ENCODE results near the gene PAX2. TPM values are rescaled to one million over a fixed set of nuclear protein-coding genes. Genes with fewer than 3 reads are reported as not detected.

Gene PAX2
- total RNA-seq, 1 donor, result not detected

- H3K4me3 ChIP-seq (ENCODE audit: low read depth, low read length), result no peak overlapping the region
- no peak for TF ChIP-seq CTCF (IDR thresholded peaks at IDR 0.05; ENCODE audit: insufficient read depth, low read length)
- no peak for DNase-seq (ENCODE audit: low read depth)
Observed at GRCh38 chr10:100803492-100803891, 58.1 kb downstream of the PAX2 start.

- H3K4me3 ChIP-seq (ENCODE audit: low read depth, low read length), result no peak overlapping the region
- no peak for TF ChIP-seq CTCF (IDR thresholded peaks at IDR 0.05; ENCODE audit: insufficient read depth, low read length)
Observed at GRCh38 chr10:100803908-100804307, 58.5 kb downstream of the PAX2 start.

GRCh38 chr10:100805543-100806355 is 60.4 kb downstream of the PAX2 start:
- no peak overlapping the region for H3K4me3 ChIP-seq (ENCODE audit: low read depth, low read length)
- no peak for DNase-seq (ENCODE audit: low read depth)
- TF ChIP-seq CTCF (IDR thresholded peaks at IDR 0.05; ENCODE audit: insufficient read depth, low read length), result no peak

More at GRCh38 chr10:100803908-100804307, 58.5 kb downstream of the PAX2 start:
- no peak for DNase-seq (ENCODE audit: low read depth)

- no peak for DNase-seq (ENCODE audit: low read depth)
- TF ChIP-seq CTCF (IDR thresholded peaks at IDR 0.05; ENCODE audit: insufficient read depth, low read length), result no peak
- no peak overlapping the region for H3K4me3 ChIP-seq (ENCODE audit: low read depth, low read length)
Observed at GRCh38 chr10:100806356-100806645, 60.9 kb downstream of the PAX2 start.

- TF ChIP-seq CTCF (IDR thresholded peaks at IDR 0.05; ENCODE audit: insufficient read depth, low read length), result no peak
- no peak for DNase-seq (ENCODE audit: low read depth)
- no peak overlapping the region for H3K4me3 ChIP-seq (ENCODE audit: low read depth, low read length)
Observed at GRCh38 chr10:100807241-100807951, 62.0 kb downstream of the PAX2 start.

DNA sequence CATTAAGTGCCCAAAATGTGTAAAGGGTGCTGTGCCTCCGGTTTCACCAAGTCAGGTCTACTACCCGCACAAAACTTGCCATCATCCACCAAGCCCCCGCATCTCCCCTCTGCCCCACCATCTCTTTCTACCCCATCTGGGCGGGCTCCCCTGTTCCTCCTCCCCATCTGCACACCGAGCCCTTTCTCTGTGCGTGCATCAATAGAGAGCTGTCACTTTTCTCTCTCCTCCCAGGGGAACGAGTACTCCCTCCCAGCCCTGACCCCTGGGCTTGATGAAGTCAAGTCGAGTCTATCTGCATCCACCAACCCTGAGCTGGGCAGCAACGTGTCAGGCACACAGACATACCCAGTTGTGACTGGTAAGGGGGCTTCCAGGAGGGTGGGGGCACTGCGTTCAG is 63.5 kb downstream of the PAX2 start:
- TF ChIP-seq CTCF (IDR thresholded peaks at IDR 0.05; ENCODE audit: insufficient read depth, low read length), result no peak
- no peak overlapping the region for H3K4me3 ChIP-seq (ENCODE audit: low read depth, low read length)
- DNase-seq (ENCODE audit: low read depth), result no peak

Data from fibroblast of the aortic adventitia (primary cell).